AG10803 (cell line): ENCODE results near the gene MGMT.
"Not testable (repeated sequence)": the region's sequence is repeated elsewhere in the genome, so short reads cannot be mapped to it uniquely, and the experiment has no call there.

Source experiments
- DNase-seq: peaks from one replicate; pipeline ENCODE4 v3.0.0; 2010; ENCODE audit warnings: low read depth
- H3K4me3 ChIP-seq: 2 replicates; pipeline ENCODE4 v1.5.1; 2011; ENCODE audit warnings: mild to moderate bottlenecking, low read length, control low read depth
- CTCF ChIP-seq: conservative IDR thresholded peaks from 2 replicates; pipeline ENCODE4 v1.5.1; 2011; ENCODE audit warnings: mild to moderate bottlenecking, low read length, control low read depth, inconsistent platforms

The MGMT gene

GRCh38 chr10:129433266-129433665, 33.8 kb upstream of the MGMT start:
- DNase-seq = no peak
- no peak for TF ChIP-seq CTCF
- no peak overlapping the region for H3K4me3 ChIP-seq

DNA sequence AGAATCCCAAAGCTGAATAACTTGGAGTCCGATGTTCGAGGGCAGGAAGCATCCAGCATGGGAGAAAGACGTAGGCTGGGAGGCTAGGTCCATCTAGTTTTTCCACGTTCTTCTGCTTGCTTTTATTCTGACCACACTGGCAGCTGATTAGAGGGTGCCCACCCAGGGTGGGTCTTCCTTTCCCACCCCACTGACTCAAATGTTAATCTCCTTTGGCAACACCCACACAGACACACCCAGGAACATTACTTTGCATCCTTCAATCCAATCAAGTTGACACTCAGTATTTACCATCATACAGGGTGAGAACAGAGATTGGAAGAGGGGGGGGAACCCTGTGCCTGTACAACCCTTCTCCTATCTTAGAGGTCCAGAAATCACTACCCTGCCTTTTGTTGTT, 31.3 kb upstream of the MGMT start:
- not testable (repeated sequence) for DNase-seq, H3K4me3 ChIP-seq

GRCh38 chr10:129438024-129438423, 29.0 kb upstream of the MGMT start:
- no peak overlapping the region for H3K4me3 ChIP-seq
- TF ChIP-seq CTCF = no peak
- DNase-seq = no peak

GRCh38 chr10:129440247-129440646, 26.8 kb upstream of the MGMT start:
- no peak overlapping the region for H3K4me3 ChIP-seq
- DNase-seq = no peak
- no peak for TF ChIP-seq CTCF

DNA sequence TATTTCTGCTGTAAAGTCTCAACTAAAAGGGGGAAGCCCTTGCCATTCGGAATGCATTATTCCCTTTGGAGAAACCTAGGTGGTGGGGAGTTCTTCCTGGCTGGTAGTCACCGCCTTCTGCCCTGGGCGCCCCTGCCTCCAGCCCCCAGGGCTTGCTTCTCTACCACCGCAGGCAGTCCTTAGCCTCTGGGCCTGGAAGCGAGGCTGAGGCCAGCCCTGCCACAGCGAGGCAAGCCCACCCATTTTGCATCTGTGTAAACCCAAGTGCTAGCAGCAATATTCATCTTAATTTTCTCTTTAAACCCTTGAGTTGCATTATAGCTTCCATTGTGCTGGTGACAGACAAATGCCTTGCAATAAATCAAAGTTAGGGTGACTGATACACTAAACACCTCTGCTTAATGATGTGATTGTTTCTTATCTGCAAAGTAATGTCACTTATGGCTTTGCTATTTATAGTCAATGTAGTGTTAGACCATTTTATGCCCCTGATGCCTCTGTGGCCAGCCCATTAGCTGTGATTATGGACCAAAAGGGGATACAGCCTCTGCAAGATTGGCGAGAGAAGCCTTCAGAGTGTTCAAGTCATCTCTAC, 26.2 kb upstream of the MGMT start:
- no peak for TF ChIP-seq CTCF
- H3K4me3 ChIP-seq = no peak overlapping the region
- no peak for DNase-seq

DNA sequence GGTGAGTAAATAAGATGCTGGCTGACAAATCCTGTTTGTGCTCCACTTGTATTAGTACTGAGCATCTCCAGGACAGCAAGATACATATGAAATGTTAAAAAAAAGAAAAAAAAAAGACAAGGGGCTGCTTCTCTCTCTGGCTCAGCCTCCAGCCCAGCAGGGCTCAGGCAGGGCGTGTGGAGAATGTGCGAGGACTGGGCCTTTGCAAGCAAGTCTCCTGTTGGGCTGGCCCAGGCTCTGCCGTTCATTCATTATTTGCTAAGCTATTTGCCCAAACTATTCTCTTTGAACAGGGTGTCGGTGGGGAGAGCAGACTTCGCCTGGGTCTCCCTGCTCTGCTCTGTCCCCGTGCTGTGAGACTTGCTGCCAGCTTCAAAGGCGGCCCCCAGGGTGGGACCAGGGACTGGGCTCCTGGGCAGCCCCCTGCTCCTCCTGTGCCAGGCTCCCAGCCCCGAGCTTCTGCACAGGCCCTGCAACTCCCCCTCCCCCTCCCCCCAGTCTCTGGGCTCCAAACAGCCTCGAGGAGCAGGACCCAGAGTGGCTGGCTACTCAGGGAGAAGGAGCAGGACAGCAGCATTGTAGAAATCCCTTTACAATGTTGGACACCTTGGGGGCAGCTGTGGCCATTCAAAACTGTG, 25.6 kb upstream of the MGMT start:
- TF ChIP-seq CTCF = no peak
- H3K4me3 ChIP-seq = no peak overlapping the region
- DNase-seq = no peak

DNA sequence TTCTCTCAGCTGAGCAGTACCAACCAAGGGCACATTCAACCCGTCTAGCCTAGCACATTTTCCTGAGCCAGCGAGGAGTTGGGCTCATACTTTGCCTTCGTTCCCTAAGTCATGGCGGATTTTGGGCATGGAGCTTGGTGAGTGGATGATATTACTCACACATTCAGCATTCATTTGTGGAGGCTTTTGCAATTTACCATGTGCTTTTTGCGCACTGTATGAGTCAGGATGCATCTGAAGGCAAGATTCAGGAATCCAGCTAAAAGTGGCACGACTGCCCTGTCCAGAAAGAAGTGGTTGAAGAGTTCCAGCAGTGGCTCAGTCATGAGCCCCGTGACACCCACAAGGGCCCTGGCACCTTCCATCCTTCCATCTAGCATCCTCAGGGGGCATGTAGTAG, 24.2 kb upstream of the MGMT start:
- TF ChIP-seq CTCF = no peak
- no peak overlapping the region for H3K4me3 ChIP-seq
- DNase-seq = no peak

GRCh38 chr10:129444359-129444758, 22.7 kb upstream of the MGMT start:
- no peak overlapping the region for H3K4me3 ChIP-seq
- TF ChIP-seq CTCF = no peak
- DNase-seq = no peak
